ENCODE results near the gene IFT122. TPM values are rescaled to one million over a fixed set of nuclear protein-coding genes. Genes with fewer than 3 reads are reported as not detected.
"Not testable (repeated sequence)": the region's sequence is repeated elsewhere in the genome, so short reads cannot be mapped to it uniquely, and the experiment has no call there.

IFT122 gene
- total RNA-seq, 1 donor from 2014 or later, result 26.5 TPM

GRCh38 chr3:129543999-129544398 is 104.0 kb downstream of the IFT122 start:
- Histone ChIP-seq H3K4me1 (no peaks in the 10 kb centered on the region), H3K36me3 (no peaks in the 10 kb centered on the region), H3K4me3 (no peak overlapping the region), H3K27me3 (no peaks in the 10 kb centered on the region), H3K9me3 (no peaks in the 10 kb centered on the region), H3K27ac (no peak overlapping the region)
- TF ChIP-seq CTCF (IDR thresholded peaks at IDR 0.05), result no peak
- DNase-seq (no peak), ATAC-seq (no peak)
- intact Hi-C loops (cut with DNase I), result no loop called here

- DNase-seq; H3K27ac ChIP-seq; H3K4me1 ChIP-seq; H3K9me3 ChIP-seq; H3K36me3 ChIP-seq; ATAC-seq; intact Hi-C loops (cut with DNase I); H3K4me3 ChIP-seq; H3K27me3 ChIP-seq: not testable (repeated sequence)
These were observed 105.9 kb downstream of the IFT122 start for GRCh38 chr3:129545951-129546350.

- Histone ChIP-seq H3K27me3 (no peaks in the 10 kb centered on the region), H3K9me3 (no peaks in the 10 kb centered on the region), H3K4me1 (no peaks in the 10 kb centered on the region), H3K36me3 (no peaks in the 10 kb centered on the region), H3K27ac (no peak overlapping the region), H3K4me3 (no peak overlapping the region)
- DNase-seq (no peak), ATAC-seq (no peak)
- intact Hi-C loops (cut with DNase I), result no loop called here
- no peak for TF ChIP-seq CTCF (IDR thresholded peaks at IDR 0.05)
These were observed 107.2 kb downstream of the IFT122 start for GRCh38 chr3:129547241-129547640.

GRCh38 chr3:129548104-129548965 is 108.3 kb downstream of the IFT122 start:
- intact Hi-C loops (cut with DNase I), result no loop called here
- ATAC-seq (no peak), DNase-seq (no peak)
- Histone ChIP-seq H3K36me3 (no peaks in the 10 kb centered on the region), H3K4me1 (peaks cover 3% of the 10 kb centered on the region), H3K27ac (no peak overlapping the region), H3K4me3 (no peak overlapping the region), H3K27me3 (no peaks in the 10 kb centered on the region), H3K9me3 (no peaks in the 10 kb centered on the region)
- no peak for TF ChIP-seq CTCF (IDR thresholded peaks at IDR 0.05)

- Histone ChIP-seq H3K36me3 (no peaks in the 10 kb centered on the region), H3K27me3 (no peaks in the 10 kb centered on the region), H3K4me3 (no peak overlapping the region), H3K9me3 (no peaks in the 10 kb centered on the region), H3K27ac (no peak overlapping the region), H3K4me1 (peaks cover 10% of the 10 kb centered on the region)
- DNase-seq (no peak), ATAC-seq (peak; percentile 8)
- no peak for TF ChIP-seq CTCF (IDR thresholded peaks at IDR 0.05)
- intact Hi-C loops (cut with DNase I), result no loop called here
These were observed 109.2 kb downstream of the IFT122 start for GRCh38 chr3:129549006-129549800.

GRCh38 chr3:129549805-129550204 is 109.8 kb downstream of the IFT122 start:
- no peak for DNase-seq
- no peak overlapping the region for H3K27ac ChIP-seq
- ATAC-seq, result no peak
- no peaks in the 10 kb centered on the region for H3K27me3 ChIP-seq
- peaks cover 16% of the 10 kb centered on the region for H3K4me1 ChIP-seq
- H3K4me3 ChIP-seq, result no peak overlapping the region
- H3K9me3 ChIP-seq, result no peaks in the 10 kb centered on the region
- intact Hi-C loops (cut with DNase I), result no loop called here
- H3K36me3 ChIP-seq, result no peaks in the 10 kb centered on the region
- no peak for TF ChIP-seq CTCF (IDR thresholded peaks at IDR 0.05)

All from upper lobe of right lung (tissue), 1 donor.